Measurements from ENCODE around the gene SERPINB12. TPM values are rescaled to one million over a fixed set of nuclear protein-coding genes. Genes with fewer than 3 reads are reported as not detected.

The SERPINB12 gene
- total RNA-seq, 2 donors from 2014 or later = not detected

GRCh38 chr18:63534615-63535014 lies 7.6 kb upstream of the SERPINB12 start:
- Mint-ChIP-seq H3K36me3 (no peaks in the 10 kb centered on the region), H3K27ac (no peak overlapping the region), H3K9me3 (no peaks in the 10 kb centered on the region)
- ATAC-seq (peak in 1 of 2 donors; percentile 83), DNase-seq (ENCODE audit: low spot score in 2 of 2) (no peak)

GRCh38 chr18:63539904-63540510 lies 2.2 kb upstream of the SERPINB12 start:
- ATAC-seq = no peak
- Mint-ChIP-seq H3K36me3 (no peaks in the 10 kb centered on the region), H3K27ac (no peak overlapping the region), H3K9me3 (no peaks in the 10 kb centered on the region)
- no peak for DNase-seq (ENCODE audit: low spot score in 2 of 2)

DNA sequence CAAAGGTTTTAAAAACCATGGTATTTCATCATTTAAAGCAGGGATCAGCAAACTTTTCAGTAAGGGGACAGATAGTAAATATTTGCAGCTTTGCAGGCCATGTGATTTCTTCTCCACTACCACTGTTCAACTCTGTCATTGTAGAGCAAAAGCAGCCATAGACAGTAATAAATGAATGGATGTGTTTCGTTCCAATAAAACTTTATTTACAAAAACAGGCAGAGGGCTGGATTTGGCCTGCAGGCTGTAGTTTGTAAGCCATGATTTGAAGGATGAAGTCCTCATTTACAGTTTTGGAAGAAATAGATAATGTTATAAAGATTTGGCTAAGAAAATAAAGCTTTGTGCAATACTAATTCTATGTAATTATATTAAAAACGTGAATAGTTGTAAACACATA lies 1.8 kb downstream of the SERPINB12 start:
- no peak overlapping the region for H3K27ac Mint-ChIP-seq
- no peak for ATAC-seq
- H3K9me3 Mint-ChIP-seq = no peaks in the 10 kb centered on the region
- no peaks in the 10 kb centered on the region for H3K36me3 Mint-ChIP-seq
- no peak for DNase-seq (ENCODE audit: low spot score in 2 of 2)

- no peaks in the 10 kb centered on the region for H3K9me3 Mint-ChIP-seq
- no peak for ATAC-seq
- H3K36me3 Mint-ChIP-seq = no peaks in the 10 kb centered on the region
- DNase-seq (ENCODE audit: low spot score in 2 of 2) = no peak
- no peak overlapping the region for H3K27ac Mint-ChIP-seq
These were observed 2.8 kb downstream of the SERPINB12 start for GRCh38 chr18:63545000-63545399.

DNA sequence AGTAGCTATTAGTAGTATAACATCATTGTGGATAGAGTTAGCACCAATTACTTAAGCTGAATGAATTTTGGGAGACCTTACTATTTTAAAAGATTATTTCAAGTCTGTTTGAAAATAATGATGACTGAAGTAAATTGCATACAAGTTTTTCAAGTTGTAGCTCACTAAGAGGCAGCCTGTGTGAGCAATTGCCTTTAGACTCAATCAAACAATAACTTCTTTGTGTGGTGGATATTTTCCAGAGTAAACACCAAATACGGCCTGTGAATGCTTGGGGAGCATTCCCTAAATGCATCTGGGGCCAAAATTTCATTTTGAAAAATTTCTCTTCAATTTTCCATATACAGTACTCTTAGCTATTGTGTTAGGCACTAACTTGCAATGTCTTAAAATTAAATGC lies 7.9 kb downstream of the SERPINB12 start:
- no peak for ATAC-seq
- H3K27ac Mint-ChIP-seq = no peak overlapping the region
- H3K36me3 Mint-ChIP-seq = no peaks in the 10 kb centered on the region
- no peaks in the 10 kb centered on the region for H3K9me3 Mint-ChIP-seq
- DNase-seq (ENCODE audit: low spot score in 2 of 2) = no peak

DNA sequence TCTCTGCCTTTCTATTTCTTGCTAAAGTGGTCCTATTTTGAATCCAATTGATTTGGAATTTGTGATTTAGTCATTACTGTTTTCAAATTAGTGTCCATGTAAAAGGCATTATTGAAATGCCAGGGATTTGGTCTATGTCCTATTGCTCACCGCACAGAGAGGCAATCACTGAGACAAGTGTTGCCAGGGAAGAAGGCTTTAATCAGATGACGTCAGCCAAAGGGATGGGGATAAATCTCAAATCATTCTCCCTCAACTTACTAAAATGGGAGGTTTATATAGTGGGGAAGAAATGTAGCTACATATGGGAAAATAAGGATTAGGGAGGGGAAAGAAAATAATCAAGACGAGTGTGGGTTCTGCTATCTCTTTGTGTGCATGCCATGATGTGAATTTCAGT lies 9.6 kb downstream of the SERPINB12 start:
- no peak for ATAC-seq
- DNase-seq (ENCODE audit: low spot score in 2 of 2) = no peak
- no peaks in the 10 kb centered on the region for H3K36me3 Mint-ChIP-seq
- no peak overlapping the region for H3K27ac Mint-ChIP-seq
- no peaks in the 10 kb centered on the region for H3K9me3 Mint-ChIP-seq

DNA sequence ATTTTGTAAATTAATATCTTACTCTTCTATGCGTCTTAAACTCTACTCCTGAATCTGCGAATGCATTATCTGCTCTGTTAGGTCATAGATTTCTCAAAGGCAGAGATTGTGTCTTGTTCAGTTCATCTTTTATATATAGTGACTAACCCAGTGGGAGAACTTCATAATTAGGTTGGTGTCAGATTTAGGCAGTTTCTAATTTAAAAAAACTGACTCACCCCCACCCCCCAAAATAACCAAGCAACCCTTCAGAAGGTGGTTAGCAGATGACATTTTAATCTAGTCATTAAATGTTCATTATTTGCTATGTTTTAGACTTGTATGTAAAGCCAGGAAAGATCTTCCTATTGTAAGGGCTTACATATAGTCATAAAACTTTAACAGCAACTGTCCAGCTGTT lies 10.4 kb downstream of the SERPINB12 start:
- DNase-seq (ENCODE audit: low spot score in 2 of 2) (no peak), ATAC-seq (no peak)
- H3K36me3 Mint-ChIP-seq = no peaks in the 10 kb centered on the region
- no peak overlapping the region for H3K27ac Mint-ChIP-seq
- no peaks in the 10 kb centered on the region for H3K9me3 Mint-ChIP-seq

GRCh38 chr18:63553081-63553480 lies 10.9 kb downstream of the SERPINB12 start:
- Mint-ChIP-seq H3K27ac (no peak overlapping the region), H3K36me3 (no peaks in the 10 kb centered on the region), H3K9me3 (no peaks in the 10 kb centered on the region)
- ATAC-seq = no peak
- no peak for DNase-seq (ENCODE audit: low spot score in 2 of 2)

DNA sequence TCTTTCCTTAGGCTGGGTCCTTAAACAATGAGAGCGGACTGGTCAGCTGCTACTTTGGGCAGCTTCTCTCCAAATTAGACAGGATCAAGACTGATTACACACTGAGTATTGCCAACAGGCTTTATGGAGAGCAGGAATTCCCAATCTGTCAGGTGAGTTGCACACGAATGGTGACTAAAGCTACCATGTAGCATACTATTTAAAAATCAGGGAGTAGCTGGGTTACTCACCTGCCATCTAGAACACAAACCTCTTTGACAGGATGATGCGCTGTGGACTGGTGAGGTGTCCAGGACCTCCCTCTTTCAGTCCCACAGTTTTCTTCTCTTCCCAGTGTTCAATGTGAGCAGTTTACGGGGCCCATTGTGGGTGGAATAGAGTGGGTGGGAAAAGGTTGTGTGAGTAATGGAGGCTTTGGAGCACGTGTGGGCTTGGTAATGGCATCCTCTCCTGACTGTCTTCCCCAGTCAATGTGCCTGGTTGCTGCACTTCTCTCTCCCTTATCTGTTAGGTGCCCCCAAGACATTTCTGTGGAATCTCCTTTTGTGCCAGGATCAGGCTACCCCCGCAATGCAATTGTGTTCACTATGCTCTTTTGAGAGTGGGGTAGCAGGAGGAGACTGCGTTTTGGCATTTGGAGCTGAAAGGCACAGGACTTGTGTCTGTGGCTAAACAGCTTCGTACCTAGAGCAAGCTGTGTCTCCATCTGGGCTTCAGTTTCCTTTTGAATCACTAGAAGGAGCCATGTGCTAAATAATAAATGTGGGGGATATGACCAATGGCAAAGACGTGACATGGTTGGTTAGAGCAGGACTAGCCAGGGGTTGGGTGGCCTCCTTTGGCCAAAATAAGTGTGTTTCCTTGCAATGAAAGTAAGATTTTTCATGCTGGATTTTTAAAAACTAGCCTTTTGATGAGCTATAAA lies 17.7 kb downstream of the SERPINB12 start:
- ATAC-seq (no peak), DNase-seq (ENCODE audit: low spot score in 2 of 2) (no peak)
- Mint-ChIP-seq H3K27ac (no peak overlapping the region), H3K36me3 (no peaks in the 10 kb centered on the region), H3K9me3 (no peaks in the 10 kb centered on the region)

DNA sequence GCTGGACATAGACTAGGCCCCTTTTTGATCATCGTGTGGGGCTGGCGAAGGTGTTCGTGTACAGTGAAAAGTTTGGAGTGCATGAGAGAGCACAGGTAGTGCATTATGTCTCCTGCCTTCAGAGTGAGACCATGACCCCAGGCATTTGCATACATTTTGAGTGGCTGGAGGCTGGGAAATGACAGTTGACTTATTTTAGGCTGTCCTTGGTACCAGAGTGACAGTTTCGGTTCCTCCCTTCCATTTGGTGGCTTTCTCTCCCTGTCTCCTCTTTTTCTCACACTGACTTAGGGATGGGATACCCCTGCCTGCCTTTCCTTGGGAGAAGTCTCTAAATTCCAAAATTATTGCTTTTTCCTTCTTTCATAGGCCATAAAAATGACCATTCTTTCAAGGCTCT lies 20.1 kb downstream of the SERPINB12 start:
- DNase-seq (ENCODE audit: low spot score in 2 of 2) = no peak
- H3K36me3 Mint-ChIP-seq = no peaks in the 10 kb centered on the region
- H3K27ac Mint-ChIP-seq = no peak overlapping the region
- no peak for ATAC-seq
- H3K9me3 Mint-ChIP-seq = no peaks in the 10 kb centered on the region

DNA sequence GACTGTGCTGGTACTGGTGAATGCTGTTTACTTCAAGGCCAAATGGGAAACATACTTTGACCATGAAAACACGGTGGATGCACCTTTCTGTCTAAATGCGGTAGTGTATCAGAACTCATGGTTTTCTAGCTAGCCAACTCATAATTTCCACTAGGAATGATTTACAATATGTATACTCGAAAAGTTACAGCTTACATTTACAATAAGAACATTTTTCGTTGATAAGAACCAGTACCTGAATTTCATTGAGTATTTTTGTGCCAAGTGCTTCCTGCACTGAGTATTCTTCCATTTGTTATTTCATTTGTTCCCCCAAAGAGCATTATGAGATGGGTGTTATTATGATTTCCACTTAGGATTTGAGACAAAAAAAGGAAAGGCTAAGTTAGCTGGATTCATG lies 21.9 kb downstream of the SERPINB12 start:
- H3K27ac Mint-ChIP-seq = no peak overlapping the region
- no peaks in the 10 kb centered on the region for H3K36me3 Mint-ChIP-seq
- ATAC-seq (no peak), DNase-seq (ENCODE audit: low spot score in 2 of 2) (no peak)
- H3K9me3 Mint-ChIP-seq = no peaks in the 10 kb centered on the region

GRCh38 chr18:63564561-63564960 lies 22.4 kb downstream of the SERPINB12 start:
- Mint-ChIP-seq H3K9me3 (no peaks in the 10 kb centered on the region), H3K27ac (no peak overlapping the region), H3K36me3 (no peaks in the 10 kb centered on the region)
- DNase-seq (ENCODE audit: low spot score in 2 of 2) (no peak), ATAC-seq (no peak)

DNA sequence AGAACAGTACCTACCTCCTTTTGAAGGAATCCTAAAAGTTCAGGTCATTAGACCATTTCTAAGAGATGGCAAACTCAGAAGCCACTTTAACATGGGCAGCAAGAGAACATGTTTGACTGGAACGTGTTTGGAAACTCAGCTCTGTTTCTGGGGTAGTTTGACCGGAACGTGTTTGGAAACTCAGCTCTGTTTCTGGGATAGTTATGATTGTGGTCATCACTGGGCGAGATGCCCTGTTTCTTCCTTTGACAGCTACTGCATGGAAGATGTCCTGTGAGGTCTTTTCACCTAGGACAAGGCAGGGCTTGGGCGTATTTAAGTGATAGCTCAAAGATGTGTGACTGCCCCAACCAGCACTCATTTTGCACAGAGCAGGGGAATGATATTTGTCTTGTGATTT lies 25.1 kb downstream of the SERPINB12 start:
- no peaks in the 10 kb centered on the region for H3K36me3 Mint-ChIP-seq
- H3K27ac Mint-ChIP-seq = no peak overlapping the region
- DNase-seq (ENCODE audit: low spot score in 2 of 2) (no peak), ATAC-seq (no peak)
- no peaks in the 10 kb centered on the region for H3K9me3 Mint-ChIP-seq

- H3K27ac Mint-ChIP-seq = no peak overlapping the region
- no peak for DNase-seq (ENCODE audit: low spot score in 2 of 2)
- H3K36me3 Mint-ChIP-seq = no peaks in the 10 kb centered on the region
- no peaks in the 10 kb centered on the region for H3K9me3 Mint-ChIP-seq
- no peak for ATAC-seq
These were observed 25.7 kb downstream of the SERPINB12 start for GRCh38 chr18:63567825-63568224.

- Mint-ChIP-seq H3K9me3 (no peaks in the 10 kb centered on the region), H3K27ac (no peak overlapping the region), H3K36me3 (no peaks in the 10 kb centered on the region)
- DNase-seq (ENCODE audit: low spot score in 2 of 2) (no peak), ATAC-seq (no peak)
These were observed 28.6 kb downstream of the SERPINB12 start for GRCh38 chr18:63570721-63571120.

DNA sequence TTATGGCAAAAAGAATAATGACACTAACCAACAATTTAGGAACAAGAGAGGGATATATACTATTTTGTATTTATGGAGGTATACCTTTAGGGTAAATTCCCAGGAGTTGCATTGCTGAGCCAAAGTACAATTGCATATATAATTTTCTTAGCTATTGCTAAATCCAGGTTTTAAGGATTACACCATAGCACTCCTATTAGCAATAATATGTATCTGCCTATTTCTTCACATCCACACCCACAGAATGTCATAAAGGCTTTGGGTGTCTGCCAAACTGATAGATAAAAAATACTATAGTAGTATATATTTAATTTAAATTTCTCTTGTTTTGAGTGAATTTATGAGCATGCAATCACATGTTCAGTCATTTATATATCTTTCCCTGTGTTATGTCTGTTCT lies 33.5 kb downstream of the SERPINB12 start:
- no peak for DNase-seq (ENCODE audit: low spot score in 2 of 2)
- ATAC-seq = no peak
- Mint-ChIP-seq H3K27ac (no peak overlapping the region), H3K36me3 (no peaks in the 10 kb centered on the region), H3K9me3 (no peaks in the 10 kb centered on the region)

DNA sequence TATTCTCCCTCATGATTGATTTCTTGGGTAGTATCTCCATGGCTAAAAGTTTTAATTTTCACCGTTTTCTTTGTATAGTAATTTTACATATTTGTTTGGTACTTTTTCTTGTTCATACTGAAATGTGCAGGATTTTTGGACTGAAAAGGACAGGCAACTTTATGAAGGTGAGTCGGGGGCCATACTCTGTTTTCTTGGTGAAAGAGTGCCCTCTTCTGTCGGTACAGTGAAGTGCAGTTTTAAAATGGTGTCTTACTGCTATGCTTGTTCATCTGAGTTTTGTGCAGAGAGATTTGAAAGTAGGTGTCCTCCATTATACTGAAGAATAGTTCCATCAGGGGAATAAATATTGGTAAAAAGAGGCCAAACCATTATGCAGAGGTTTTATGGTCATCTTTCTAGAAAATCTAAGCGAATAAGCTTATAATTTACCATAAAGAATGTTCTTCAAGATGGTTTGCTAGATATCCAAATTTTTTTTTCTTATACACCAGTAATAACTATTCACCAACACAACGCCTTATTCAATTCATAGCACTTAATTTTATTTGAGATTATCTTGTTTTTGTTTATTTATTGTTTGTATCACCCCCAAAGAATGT lies 36.3 kb downstream of the SERPINB12 start:
- H3K36me3 Mint-ChIP-seq = no peaks in the 10 kb centered on the region
- no peak overlapping the region for H3K27ac Mint-ChIP-seq
- no peaks in the 10 kb centered on the region for H3K9me3 Mint-ChIP-seq
- DNase-seq (ENCODE audit: low spot score in 2 of 2) = peak in 1 of 2 donors; percentile 44
- ATAC-seq = no peak

- no peak for DNase-seq (ENCODE audit: low spot score in 2 of 2)
- ATAC-seq = no peak
- Mint-ChIP-seq H3K36me3 (no peaks in the 10 kb centered on the region), H3K27ac (no peak overlapping the region), H3K9me3 (no peaks in the 10 kb centered on the region)
These were observed 37.4 kb downstream of the SERPINB12 start for GRCh38 chr18:63579616-63580015.

Measured in activated naive CD4-positive, alpha-beta T cell treated with anti-CD3 and anti-CD28 coated beads, Interleukin-2, amount 50 U/mL, for 72 hours (primary cell).